ENCODE data around the gene PODNL1.

DNA sequence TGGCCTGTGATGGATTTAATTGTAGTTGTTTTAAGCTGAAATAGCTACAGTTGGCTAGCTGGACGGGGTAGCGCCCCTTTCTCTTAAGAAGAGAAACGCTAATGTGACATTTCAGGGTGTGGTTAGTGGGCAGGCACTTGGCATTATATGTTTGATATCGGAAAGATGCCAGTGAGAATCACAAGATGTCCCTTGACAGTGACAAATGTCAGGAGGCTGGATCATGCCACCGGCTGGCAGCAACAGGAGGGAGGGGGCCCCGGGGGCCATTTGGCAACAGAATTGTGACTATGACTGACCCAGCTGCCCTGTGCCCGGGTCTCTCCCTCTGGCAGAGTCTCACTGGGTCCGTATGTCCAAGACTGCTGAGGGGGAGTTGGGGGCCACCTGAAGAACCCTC, 18.8 kb upstream of the PODNL1 start:
- TF ChIP-seq POLR2A (IDR thresholded peaks at IDR 0.05) = no peak
- TF ChIP-seq, protein P1, sequence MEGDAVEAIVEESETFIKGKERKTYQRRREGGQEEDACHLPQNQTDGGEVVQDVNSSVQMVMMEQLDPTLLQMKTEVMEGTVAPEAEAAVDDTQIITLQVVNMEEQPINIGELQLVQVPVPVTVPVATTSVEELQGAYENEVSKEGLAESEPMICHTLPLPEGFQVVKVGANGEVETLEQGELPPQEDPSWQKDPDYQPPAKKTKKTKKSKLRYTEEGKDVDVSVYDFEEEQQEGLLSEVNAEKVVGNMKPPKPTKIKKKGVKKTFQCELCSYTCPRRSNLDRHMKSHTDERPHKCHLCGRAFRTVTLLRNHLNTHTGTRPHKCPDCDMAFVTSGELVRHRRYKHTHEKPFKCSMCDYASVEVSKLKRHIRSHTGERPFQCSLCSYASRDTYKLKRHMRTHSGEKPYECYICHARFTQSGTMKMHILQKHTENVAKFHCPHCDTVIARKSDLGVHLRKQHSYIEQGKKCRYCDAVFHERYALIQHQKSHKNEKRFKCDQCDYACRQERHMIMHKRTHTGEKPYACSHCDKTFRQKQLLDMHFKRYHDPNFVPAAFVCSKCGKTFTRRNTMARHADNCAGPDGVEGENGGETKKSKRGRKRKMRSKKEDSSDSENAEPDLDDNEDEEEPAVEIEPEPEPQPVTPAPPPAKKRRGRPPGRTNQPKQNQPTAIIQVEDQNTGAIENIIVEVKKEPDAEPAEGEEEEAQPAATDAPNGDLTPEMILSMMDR (IDR thresholded peaks at IDR 0.05) = no peak

Measured in right lobe of liver (tissue), 4 donors.